HL-60 (cell line): ENCODE data around the gene DGCR8.

Experiments used
- DNase-seq, 2 experiments: peaks; one replicate each; pipeline ENCODE4 v3.0.0-alpha.2; 2010 to 2020; ENCODE audit warnings: low read depth in 1 of 2, low spot score in 1 of 2
- H3K27ac ChIP-seq: fragments of 250-450 bp; sonication (Bioruptor Pico); replicated peaks from 2 replicates; pipeline ENCODE4 v1.5.1; 2020; ENCODE audit warnings: mild to moderate bottlenecking, moderate library complexity
- H3K27me3 ChIP-seq: fragments of 250-450 bp; sonication (Bioruptor Pico); 2 replicates; pipeline ENCODE4 v1.5.1; 2021; ENCODE audit warnings: mild to moderate bottlenecking, moderate library complexity; ENCODE audit not compliant: insufficient read depth, poor library complexity, severe bottlenecking
- H3K4me3 ChIP-seq: replicated peaks from 2 replicates; pipeline ENCODE4 v1.5.1; 2011; ENCODE audit warnings: mild to moderate bottlenecking, control low read depth, low read length; ENCODE audit not compliant: insufficient read depth
- GABPA ChIP-seq: IDR thresholded peaks from 2 replicates; pipeline ENCODE4 v1.6.1; 2012; ENCODE audit warnings: low read depth
- POLR2AphosphoS5 ChIP-seq: IDR thresholded peaks from 2 replicates; pipeline ENCODE4 v1.6.1; 2012; ENCODE audit warnings: low read depth
- SPI1 ChIP-seq: IDR thresholded peaks from 2 replicates; pipeline ENCODE4 v1.6.1; 2012; ENCODE audit warnings: low read depth, mild to moderate bottlenecking, borderline replicate concordance
- TF ChIP-seq, protein P1 (sequence below): IDR thresholded peaks from one replicate; pipeline ENCODE4 v1.5.1; 2011; ENCODE audit warnings: low read length, control low read depth, inconsistent platforms; ENCODE audit not compliant: insufficient read depth
- TF ChIP-seq, protein P2 (sequence below): IDR thresholded peaks from 2 replicates; pipeline ENCODE4 v1.6.1; 2012; ENCODE audit warnings: low read depth; ENCODE audit not compliant: insufficient replicate concordance

DGCR8 gene

DNA sequence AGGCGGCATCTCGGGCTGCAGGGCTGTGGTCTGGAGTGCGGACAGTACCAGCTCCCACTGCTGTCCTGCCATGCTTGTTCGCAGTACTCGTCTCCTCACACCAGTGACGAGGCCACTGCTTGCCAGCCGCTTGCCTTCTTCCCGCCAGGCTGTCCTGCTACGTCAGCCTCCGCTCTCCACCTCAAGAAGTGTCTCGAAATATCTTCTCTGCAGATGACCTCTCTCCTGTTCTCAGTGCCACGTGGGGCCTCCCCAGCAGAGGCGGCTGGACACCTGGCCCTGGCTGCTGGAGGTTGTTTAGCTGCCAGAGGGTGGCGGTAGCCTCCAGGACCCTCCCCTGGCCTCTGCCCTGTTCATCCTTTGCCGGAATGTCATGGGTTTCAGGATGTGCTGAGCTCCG lies 73.9 kb downstream of the DGCR8 start:
- Histone ChIP-seq H3K27me3 (peaks cover 7% of the 10 kb centered on the region), H3K4me3 (no peak overlapping the region), H3K27ac (no peak overlapping the region)
- DNase-seq = no peak
- TF ChIP-seq SPI1 = no peak
- TF ChIP-seq POLR2AphosphoS5 = no peak
- TF ChIP-seq, protein P1, sequence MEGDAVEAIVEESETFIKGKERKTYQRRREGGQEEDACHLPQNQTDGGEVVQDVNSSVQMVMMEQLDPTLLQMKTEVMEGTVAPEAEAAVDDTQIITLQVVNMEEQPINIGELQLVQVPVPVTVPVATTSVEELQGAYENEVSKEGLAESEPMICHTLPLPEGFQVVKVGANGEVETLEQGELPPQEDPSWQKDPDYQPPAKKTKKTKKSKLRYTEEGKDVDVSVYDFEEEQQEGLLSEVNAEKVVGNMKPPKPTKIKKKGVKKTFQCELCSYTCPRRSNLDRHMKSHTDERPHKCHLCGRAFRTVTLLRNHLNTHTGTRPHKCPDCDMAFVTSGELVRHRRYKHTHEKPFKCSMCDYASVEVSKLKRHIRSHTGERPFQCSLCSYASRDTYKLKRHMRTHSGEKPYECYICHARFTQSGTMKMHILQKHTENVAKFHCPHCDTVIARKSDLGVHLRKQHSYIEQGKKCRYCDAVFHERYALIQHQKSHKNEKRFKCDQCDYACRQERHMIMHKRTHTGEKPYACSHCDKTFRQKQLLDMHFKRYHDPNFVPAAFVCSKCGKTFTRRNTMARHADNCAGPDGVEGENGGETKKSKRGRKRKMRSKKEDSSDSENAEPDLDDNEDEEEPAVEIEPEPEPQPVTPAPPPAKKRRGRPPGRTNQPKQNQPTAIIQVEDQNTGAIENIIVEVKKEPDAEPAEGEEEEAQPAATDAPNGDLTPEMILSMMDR = no peak
- no peak for TF ChIP-seq GABPA
- TF ChIP-seq, protein P2, sequence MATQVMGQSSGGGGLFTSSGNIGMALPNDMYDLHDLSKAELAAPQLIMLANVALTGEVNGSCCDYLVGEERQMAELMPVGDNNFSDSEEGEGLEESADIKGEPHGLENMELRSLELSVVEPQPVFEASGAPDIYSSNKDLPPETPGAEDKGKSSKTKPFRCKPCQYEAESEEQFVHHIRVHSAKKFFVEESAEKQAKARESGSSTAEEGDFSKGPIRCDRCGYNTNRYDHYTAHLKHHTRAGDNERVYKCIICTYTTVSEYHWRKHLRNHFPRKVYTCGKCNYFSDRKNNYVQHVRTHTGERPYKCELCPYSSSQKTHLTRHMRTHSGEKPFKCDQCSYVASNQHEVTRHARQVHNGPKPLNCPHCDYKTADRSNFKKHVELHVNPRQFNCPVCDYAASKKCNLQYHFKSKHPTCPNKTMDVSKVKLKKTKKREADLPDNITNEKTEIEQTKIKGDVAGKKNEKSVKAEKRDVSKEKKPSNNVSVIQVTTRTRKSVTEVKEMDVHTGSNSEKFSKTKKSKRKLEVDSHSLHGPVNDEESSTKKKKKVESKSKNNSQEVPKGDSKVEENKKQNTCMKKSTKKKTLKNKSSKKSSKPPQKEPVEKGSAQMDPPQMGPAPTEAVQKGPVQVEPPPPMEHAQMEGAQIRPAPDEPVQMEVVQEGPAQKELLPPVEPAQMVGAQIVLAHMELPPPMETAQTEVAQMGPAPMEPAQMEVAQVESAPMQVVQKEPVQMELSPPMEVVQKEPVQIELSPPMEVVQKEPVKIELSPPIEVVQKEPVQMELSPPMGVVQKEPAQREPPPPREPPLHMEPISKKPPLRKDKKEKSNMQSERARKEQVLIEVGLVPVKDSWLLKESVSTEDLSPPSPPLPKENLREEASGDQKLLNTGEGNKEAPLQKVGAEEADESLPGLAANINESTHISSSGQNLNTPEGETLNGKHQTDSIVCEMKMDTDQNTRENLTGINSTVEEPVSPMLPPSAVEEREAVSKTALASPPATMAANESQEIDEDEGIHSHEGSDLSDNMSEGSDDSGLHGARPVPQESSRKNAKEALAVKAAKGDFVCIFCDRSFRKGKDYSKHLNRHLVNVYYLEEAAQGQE = no peak

DNA sequence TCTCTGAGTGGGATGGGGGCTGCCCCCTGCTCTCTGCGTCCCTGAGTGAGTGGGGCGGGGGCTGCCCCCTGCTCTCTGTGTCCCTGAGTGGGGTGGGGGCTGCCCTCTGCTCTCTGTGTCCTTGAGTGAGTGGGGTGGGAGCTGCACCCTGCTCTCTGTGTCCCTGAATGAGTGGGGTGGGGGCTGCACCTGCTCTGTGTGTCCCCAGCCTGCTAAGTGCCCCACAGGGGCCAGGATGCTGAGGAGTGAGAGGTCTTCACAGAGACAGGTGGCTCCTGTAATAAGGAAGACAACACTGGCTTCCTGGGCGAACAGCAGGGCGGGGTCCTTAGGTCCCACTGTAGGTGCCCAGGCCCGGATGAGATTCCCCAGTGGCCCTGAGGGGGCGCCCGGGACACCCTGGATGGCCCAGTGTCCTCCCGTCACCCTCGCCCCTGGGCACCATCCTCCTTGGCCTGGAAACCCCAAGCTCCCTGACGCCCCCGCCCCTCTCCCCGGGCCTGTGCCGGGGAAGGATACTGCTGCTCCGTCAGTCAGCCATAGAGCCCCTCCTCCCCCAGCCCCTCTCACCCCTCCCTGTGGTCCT lies 74.7 kb downstream of the DGCR8 start:
- Histone ChIP-seq H3K27ac (no peak overlapping the region), H3K4me3 (no peak overlapping the region), H3K27me3 (peaks cover 7% of the 10 kb centered on the region)
- no peak for DNase-seq
- TF ChIP-seq, protein P1 = no peak
- TF ChIP-seq GABPA = no peak
- TF ChIP-seq, protein P2 = no peak
- TF ChIP-seq POLR2AphosphoS5 = no peak

DNA sequence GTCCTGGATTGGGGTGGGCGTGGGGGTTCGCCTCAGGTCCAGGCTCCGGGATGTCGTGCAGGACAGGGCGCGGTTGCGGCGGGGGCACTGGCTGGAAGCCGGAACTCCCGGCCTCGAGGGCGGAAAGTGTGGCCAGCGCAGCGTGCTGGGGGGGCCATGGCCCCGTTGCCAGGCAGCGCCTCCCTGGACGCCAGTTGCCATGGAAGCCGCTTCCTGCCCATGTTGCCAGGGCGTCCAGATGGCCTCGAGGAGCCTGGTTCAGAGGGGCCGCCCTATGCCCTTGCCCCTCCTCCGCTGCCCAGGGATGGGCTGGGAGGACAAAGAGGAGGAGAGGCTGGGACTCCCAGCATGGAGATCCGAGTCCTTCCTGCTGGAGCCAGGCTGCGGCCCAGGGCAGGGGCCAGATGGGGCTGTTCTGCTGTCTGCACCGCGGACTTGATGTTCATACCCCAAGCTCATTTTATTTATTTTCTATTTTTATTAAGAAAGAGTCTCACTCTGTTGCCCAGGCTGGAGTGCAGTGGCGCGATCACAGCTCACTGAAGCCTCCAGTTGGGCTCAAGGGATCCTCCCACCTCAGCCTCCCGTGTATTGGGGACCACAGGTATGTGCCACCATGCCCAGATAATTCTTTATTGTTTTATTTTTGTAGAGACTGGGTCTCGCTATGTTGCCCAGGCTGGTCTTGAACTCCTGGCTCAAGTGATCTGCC lies 75.4 kb downstream of the DGCR8 start:
- TF ChIP-seq, protein P2 = no peak
- TF ChIP-seq, protein P1 = no peak
- TF ChIP-seq GABPA (no peak), SPI1 (no peak), POLR2AphosphoS5 (no peak)
- H3K4me3 ChIP-seq = no peak overlapping the region
- peaks cover 7% of the 10 kb centered on the region for H3K27me3 ChIP-seq
- no peak overlapping the region for H3K27ac ChIP-seq
- peak; percentile 29 to 41 for DNase-seq
